ENCODE measurements around the gene EGLN1.

EGLN1 gene

DNA sequence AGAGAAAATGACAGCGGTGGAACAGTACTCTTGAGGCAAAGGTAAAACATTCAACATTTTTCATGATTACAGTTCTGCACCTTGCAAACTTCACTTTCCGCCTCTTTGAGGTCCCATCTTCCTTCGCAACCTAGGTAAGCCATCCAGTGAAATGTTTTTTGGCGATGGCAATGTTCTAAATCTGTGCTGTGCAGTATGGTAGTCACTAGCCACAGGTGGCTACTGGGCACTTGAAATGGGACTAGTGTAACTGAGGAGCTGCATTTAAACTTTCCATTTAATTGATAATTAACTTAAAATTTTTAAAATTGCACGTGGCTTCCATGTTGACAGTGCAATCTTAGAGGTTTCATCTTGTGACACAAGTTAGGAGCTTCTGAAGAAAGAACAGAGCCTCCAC lies 97.4 kb downstream of the EGLN1 start:
- ChIA-PET CTCF (interaction anchor here (1.3 kb wide), 1 partner anchor 13 kb away, joined by 3 read pairs; the partner anchor contains the start of genes EXOC8 and SPRTN), POLR2A (interaction anchor here (1.5 kb wide), 1 partner anchor 13 kb away, joined by 5 read pairs; the partner anchor contains the start of genes EXOC8 and SPRTN)
- TF ChIP-seq, protein P1, sequence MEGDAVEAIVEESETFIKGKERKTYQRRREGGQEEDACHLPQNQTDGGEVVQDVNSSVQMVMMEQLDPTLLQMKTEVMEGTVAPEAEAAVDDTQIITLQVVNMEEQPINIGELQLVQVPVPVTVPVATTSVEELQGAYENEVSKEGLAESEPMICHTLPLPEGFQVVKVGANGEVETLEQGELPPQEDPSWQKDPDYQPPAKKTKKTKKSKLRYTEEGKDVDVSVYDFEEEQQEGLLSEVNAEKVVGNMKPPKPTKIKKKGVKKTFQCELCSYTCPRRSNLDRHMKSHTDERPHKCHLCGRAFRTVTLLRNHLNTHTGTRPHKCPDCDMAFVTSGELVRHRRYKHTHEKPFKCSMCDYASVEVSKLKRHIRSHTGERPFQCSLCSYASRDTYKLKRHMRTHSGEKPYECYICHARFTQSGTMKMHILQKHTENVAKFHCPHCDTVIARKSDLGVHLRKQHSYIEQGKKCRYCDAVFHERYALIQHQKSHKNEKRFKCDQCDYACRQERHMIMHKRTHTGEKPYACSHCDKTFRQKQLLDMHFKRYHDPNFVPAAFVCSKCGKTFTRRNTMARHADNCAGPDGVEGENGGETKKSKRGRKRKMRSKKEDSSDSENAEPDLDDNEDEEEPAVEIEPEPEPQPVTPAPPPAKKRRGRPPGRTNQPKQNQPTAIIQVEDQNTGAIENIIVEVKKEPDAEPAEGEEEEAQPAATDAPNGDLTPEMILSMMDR (IDR thresholded peaks at IDR 0.05; ENCODE audit: control extremely low read depth, extremely low read depth, low read depth, missing control alignments) = no peak
- no peak for DNase-seq (ENCODE audit: extremely low spot score)

DNA sequence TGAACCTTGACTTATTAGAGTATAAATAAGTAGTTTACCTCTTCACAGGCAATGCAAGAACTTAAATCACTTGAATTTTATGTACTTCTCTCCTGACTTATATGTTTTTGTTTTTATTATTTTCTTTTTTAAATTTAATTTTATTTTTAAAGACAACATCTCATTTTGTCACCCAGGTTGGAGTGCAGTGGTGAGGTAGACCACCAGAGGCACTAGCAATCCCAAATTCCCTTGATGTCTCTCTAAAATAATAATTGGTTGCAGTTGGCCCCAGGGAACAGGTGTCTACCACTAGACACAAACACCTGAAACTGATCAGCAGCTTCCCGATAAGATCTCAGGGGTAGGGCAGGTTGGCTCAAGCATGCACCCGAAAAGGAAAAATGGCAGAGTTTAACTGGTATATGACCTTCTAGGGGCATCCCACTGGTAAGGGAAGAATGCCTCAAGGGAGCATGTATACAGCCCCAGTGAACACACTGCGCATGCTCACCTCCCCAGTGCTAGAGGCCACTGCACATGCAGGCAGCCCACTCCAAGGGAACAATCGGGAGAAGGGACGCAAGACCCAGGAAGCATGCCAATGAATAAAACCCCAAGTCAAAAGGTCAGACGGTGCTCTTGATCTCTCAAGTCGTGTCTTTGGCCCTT lies 99.1 kb downstream of the EGLN1 start:
- ChIA-PET POLR2A (no interaction called here), CTCF (no interaction called here)
- DNase-seq (ENCODE audit: extremely low spot score) = no peak
- TF ChIP-seq, protein P1 (IDR thresholded peaks at IDR 0.05; ENCODE audit: control extremely low read depth, extremely low read depth, low read depth, missing control alignments) = no peak

DNA sequence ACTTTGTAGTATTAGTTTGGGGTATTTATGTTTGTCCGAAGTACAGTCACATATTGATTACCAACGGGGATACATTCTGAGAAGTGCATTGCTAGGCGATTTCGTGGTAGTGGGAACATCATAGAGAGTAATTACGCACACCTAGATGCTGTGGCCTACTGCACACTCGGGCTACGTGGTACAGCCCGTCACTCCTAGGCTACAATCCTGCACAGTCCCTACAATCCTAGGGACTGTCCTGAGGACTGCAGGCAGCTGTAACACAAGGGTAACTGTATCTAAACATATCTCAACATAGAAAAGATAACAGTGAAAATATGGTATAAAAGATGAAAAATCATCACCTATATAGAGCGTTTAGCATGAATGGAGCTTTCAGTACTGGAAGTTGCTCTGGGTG lies 103.0 kb downstream of the EGLN1 start:
- TF ChIP-seq, protein P1 (IDR thresholded peaks at IDR 0.05; ENCODE audit: control extremely low read depth, extremely low read depth, low read depth, missing control alignments) = no peak
- DNase-seq (ENCODE audit: extremely low spot score) = no peak
- ChIA-PET POLR2A (no interaction called here), CTCF (interaction anchor here (1.0 to 10.6 kb wide), 4 partner anchors 16 to 271 kb away, joined by 3 to 87 read pairs (median 4); partner anchors contain the start of genes EXOC8 and SPRTN)

DNA sequence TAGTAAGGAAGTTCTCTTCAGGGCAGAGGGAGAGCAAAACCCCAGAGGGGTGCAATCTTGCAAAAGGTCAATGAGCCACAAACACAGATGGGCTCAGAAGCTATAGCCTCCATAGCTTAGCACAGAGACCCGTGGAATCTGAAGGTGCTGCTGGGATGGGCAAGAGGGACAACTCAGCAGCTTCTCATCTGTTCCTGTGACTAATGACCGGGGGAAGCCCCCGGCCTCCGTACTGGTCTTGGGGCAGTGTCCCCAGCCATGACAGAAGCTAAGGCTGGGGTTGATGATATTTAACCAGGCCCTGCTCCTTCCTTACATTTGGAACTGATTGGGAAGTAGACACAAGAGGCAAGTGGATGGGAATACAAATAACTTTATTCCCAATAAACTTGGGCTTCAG lies 103.5 kb downstream of the EGLN1 start:
- ChIA-PET POLR2A (interaction anchor here (1.0 kb wide), 1 partner anchor 19 kb away, joined by 3 read pairs; the partner anchor contains the start of genes EXOC8 and SPRTN), CTCF (interaction anchor here (1.6 to 10.6 kb wide), 3 partner anchors 16 to 272 kb away, joined by 4 to 87 read pairs (median 5); partner anchors contain the start of genes EXOC8 and SPRTN)
- DNase-seq (ENCODE audit: extremely low spot score) = no peak
- TF ChIP-seq, protein P1 (IDR thresholded peaks at IDR 0.05; ENCODE audit: control extremely low read depth, extremely low read depth, low read depth, missing control alignments) = no peak

DNA sequence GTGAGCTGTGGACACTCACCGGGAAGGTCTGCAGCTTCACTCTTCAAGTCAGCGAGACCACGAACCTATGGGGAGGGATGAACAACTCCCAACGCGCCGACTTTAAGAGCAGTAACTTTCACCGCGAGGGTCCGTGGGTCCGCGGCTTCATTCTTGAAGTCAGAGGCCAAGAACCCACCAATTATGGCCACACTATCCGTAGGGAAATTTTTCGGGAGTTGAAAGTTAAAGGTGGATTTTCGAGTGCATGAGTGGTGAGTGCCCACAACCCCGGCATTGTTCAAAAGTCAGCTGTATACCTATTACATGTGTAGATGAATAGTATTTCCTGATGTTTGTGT lies 104.1 kb downstream of the EGLN1 start:
- no peak for DNase-seq (ENCODE audit: extremely low spot score)
- ChIA-PET POLR2A (interaction anchor here (1.0 kb wide), 1 partner anchor 19 kb away, joined by 3 read pairs; the partner anchor contains the start of genes EXOC8 and SPRTN), CTCF (interaction anchor here (2.2 to 10.6 kb wide), 2 partner anchors 17 to 272 kb away, joined by 5 to 87 read pairs; partner anchors contain the start of genes EXOC8 and SPRTN)
- TF ChIP-seq, protein P1 (IDR thresholded peaks at IDR 0.05; ENCODE audit: control extremely low read depth, extremely low read depth, low read depth, missing control alignments) = no peak

DNA sequence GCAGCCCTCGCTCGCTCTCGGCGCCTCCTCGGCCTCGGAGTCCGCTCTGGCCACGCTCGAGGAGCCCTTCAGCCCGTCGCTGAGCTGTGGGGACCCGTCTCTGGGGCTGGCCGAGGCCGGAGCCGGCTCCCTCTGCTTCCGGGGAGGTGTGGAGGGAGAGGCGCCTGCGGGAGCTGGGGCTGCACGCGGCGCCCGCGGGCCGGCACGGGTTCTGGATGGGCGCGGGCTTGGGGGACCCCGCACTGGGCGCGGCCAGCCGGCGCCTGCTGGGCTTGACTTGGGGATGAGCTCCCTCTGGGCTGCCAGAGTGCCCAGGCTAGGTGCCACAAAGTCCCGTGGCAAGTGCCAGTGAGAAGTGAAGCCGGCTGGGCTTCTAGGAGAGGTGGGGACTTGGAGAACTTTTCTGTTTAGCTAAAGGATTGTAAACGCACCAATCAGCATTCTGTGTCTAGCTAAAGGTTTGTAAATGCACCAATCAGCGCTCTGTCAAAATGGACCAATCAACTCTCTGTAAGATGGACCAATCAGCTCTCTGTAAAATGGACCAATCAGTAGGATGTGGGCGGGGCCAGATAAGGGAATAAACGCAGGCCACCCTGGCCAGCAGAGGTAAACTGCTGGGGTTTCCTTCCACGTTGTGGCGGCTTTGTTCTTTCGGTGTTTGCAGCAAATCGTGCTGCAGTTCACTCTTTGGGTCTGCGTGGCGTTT lies 104.6 kb downstream of the EGLN1 start:
- CTCF ChIA-PET = interaction anchor here (1.1 to 10.6 kb wide), 6 partner anchors 14 to 288 kb away, joined by 3 to 87 read pairs (median 14); partner anchors contain the start of genes EXOC8 and SPRTN
- DNase-seq (ENCODE audit: extremely low spot score) = no peak
- TF ChIP-seq, protein P1 (IDR thresholded peaks at IDR 0.05; ENCODE audit: control extremely low read depth, extremely low read depth, low read depth, missing control alignments) = no peak
- POLR2A ChIA-PET = interaction anchor here (1.0 kb wide), 1 partner anchor 20 kb away, joined by 3 read pairs; the partner anchor contains the start of genes EXOC8 and SPRTN
